Measurements from ENCODE around the gene MLLT1.

MLLT1 gene

GRCh38 chr19:6253954-6254733 is 25.6 kb downstream of the MLLT1 start:
- no peak for DNase-seq

GRCh38 chr19:6252066-6252465 is 27.7 kb downstream of the MLLT1 start:
- DNase-seq = no peak

- DNase-seq = no peak
Measured at GRCh38 chr19:6250909-6251308, 28.9 kb downstream of the MLLT1 start.

GRCh38 chr19:6250024-6250615 is 29.7 kb downstream of the MLLT1 start:
- peak; percentile 91 for DNase-seq

GRCh38 chr19:6249296-6249695 is 30.5 kb downstream of the MLLT1 start:
- no peak for DNase-seq

GRCh38 chr19:6248844-6249243 is 30.9 kb downstream of the MLLT1 start:
- DNase-seq = no peak

- no peak for DNase-seq
Measured at GRCh38 chr19:6248341-6248740, 31.4 kb downstream of the MLLT1 start.

GRCh38 chr19:6247007-6247288 is 32.8 kb downstream of the MLLT1 start:
- no peak for DNase-seq

GRCh38 chr19:6246174-6247006 is 33.4 kb downstream of the MLLT1 start:
- no peak for DNase-seq

GRCh38 chr19:6242677-6243076 is 37.1 kb downstream of the MLLT1 start:
- DNase-seq = no peak

- DNase-seq = no peak
Measured at GRCh38 chr19:6241680-6242377, 37.9 kb downstream of the MLLT1 start.

GRCh38 chr19:6241056-6241455 is 38.7 kb downstream of the MLLT1 start:
- DNase-seq = no peak

GRCh38 chr19:6239871-6240676 is 39.7 kb downstream of the MLLT1 start:
- DNase-seq = no peak

- DNase-seq = peak; percentile 48
Measured at GRCh38 chr19:6239401-6239844, 40.4 kb downstream of the MLLT1 start.

GRCh38 chr19:6238643-6239281 is 41.0 kb downstream of the MLLT1 start:
- peak; percentile 84 for DNase-seq

GRCh38 chr19:6238256-6238642 is 41.5 kb downstream of the MLLT1 start:
- peak; percentile 66 for DNase-seq

GRCh38 chr19:6236310-6237291 is 43.2 kb downstream of the MLLT1 start:
- no peak for DNase-seq

- no peak for DNase-seq
Measured at GRCh38 chr19:6235031-6235951, 44.5 kb downstream of the MLLT1 start.

GRCh38 chr19:6234527-6234926 is 45.2 kb downstream of the MLLT1 start:
- no peak for DNase-seq
